Nephron (organoid): Measurements from ENCODE around the gene DST.
A peak's percentile ranks its signal among the peaks of the same experiment; 100 is the strongest.

Experiments used
- H3K27ac Mint-ChIP-seq, 3 experiments: 2 replicates each; pipeline ENCODE4 v1.8.0; 2020; ENCODE audit warnings: mixed read lengths in 3 of 3, mild to moderate bottlenecking in 2 of 3, moderate library complexity in 1 of 3
- H3K27me3 Mint-ChIP-seq: 2 replicates; pipeline ENCODE4 v1.8.0; 2021; ENCODE audit warnings: low read depth, mild to moderate bottlenecking, moderate library complexity, mixed read lengths
- H3K36me3 Mint-ChIP-seq: 2 replicates; pipeline ENCODE4 v1.8.0; 2020; ENCODE audit warnings: low read depth, mixed read lengths
- H3K4me1 Mint-ChIP-seq: 2 replicates; pipeline ENCODE4 v1.8.0; 2020; ENCODE audit warnings: mixed read lengths
- H3K4me3 Mint-ChIP-seq, 3 experiments: 2 replicates each; pipeline ENCODE4 v1.8.0; 2020; ENCODE audit warnings: mild to moderate bottlenecking in 3 of 3, mixed read lengths in 3 of 3, moderate library complexity in 2 of 3
- H3K9me3 Mint-ChIP-seq: 2 replicates; pipeline ENCODE4 v1.8.0; 2020; ENCODE audit warnings: mixed read lengths
- CTCF ChIP-seq, 3 experiments: fragments of 200-600 bp; sonication (generic); IDR thresholded peaks; one replicate each; pipeline ENCODE4 v1.5.0; 2021; ENCODE audit warnings: antibody characterized with exemption in 3 of 3; ENCODE audit not compliant: unreplicated experiment in 3 of 3

The DST gene

GRCh38 chr6:56510984-56511531 lies 131.6 kb downstream of the DST start:
- no peak for TF ChIP-seq CTCF (IDR thresholded peaks at IDR 0.05; ENCODE audit: unreplicated experiment in 3 of 3)
- Mint-ChIP-seq H3K27me3 (no peaks in the 10 kb centered on the region), H3K4me1 (peaks cover 16% of the 10 kb centered on the region), H3K4me3 (no peak overlapping the region), H3K9me3 (no peaks in the 10 kb centered on the region), H3K36me3 (peaks cover 74% of the 10 kb centered on the region), H3K27ac (no peak overlapping the region)

GRCh38 chr6:56509031-56509430 lies 133.7 kb downstream of the DST start:
- Mint-ChIP-seq H3K27ac (no peak overlapping the region), H3K4me3 (no peak overlapping the region), H3K36me3 (peaks cover 65% of the 10 kb centered on the region), H3K27me3 (no peaks in the 10 kb centered on the region), H3K9me3 (no peaks in the 10 kb centered on the region), H3K4me1 (peaks cover 5% of the 10 kb centered on the region)
- no peak for TF ChIP-seq CTCF (IDR thresholded peaks at IDR 0.05; ENCODE audit: unreplicated experiment in 3 of 3)

- H3K9me3 Mint-ChIP-seq = no peaks in the 10 kb centered on the region
- TF ChIP-seq CTCF (IDR thresholded peaks at IDR 0.05; ENCODE audit: unreplicated experiment in 3 of 3) = no peak
- peaks cover 5% of the 10 kb centered on the region for H3K4me1 Mint-ChIP-seq
- no peak overlapping the region for H3K4me3 Mint-ChIP-seq
- H3K27ac Mint-ChIP-seq = no peak overlapping the region
- H3K36me3 Mint-ChIP-seq = peaks cover 64% of the 10 kb centered on the region
- no peaks in the 10 kb centered on the region for H3K27me3 Mint-ChIP-seq
These were observed 135.2 kb downstream of the DST start for GRCh38 chr6:56507517-56507916.

GRCh38 chr6:56505512-56506260 lies 137.0 kb downstream of the DST start:
- peaks cover 58% of the 10 kb centered on the region for H3K36me3 Mint-ChIP-seq
- no peak for TF ChIP-seq CTCF (IDR thresholded peaks at IDR 0.05; ENCODE audit: unreplicated experiment in 3 of 3)

GRCh38 chr6:56501993-56502392 lies 140.7 kb downstream of the DST start:
- Mint-ChIP-seq H3K4me3 (no peak overlapping the region), H3K4me1 (peaks cover 13% of the 10 kb centered on the region), H3K9me3 (no peaks in the 10 kb centered on the region), H3K36me3 (peaks cover 55% of the 10 kb centered on the region), H3K27me3 (no peaks in the 10 kb centered on the region), H3K27ac (no peak overlapping the region)
- TF ChIP-seq CTCF (IDR thresholded peaks at IDR 0.05; ENCODE audit: unreplicated experiment in 3 of 3) = no peak

More at GRCh38 chr6:56505512-56506260, 137.0 kb downstream of the DST start:
- H3K9me3 Mint-ChIP-seq = no peaks in the 10 kb centered on the region
- peaks cover 5% of the 10 kb centered on the region for H3K4me1 Mint-ChIP-seq
- no peaks in the 10 kb centered on the region for H3K27me3 Mint-ChIP-seq
- no peak overlapping the region for H3K4me3 Mint-ChIP-seq
- H3K27ac Mint-ChIP-seq = no peak overlapping the region

- TF ChIP-seq CTCF (IDR thresholded peaks at IDR 0.05; ENCODE audit: unreplicated experiment in 3 of 3) = no peak
- Mint-ChIP-seq H3K4me1 (peaks cover 16% of the 10 kb centered on the region), H3K9me3 (no peaks in the 10 kb centered on the region), H3K27ac (peak overlapping the region in 2 of 3 experiments; percentile 52 to 60), H3K4me3 (no peak overlapping the region), H3K36me3 (peaks cover 55% of the 10 kb centered on the region), H3K27me3 (no peaks in the 10 kb centered on the region)
These were observed 143.6 kb downstream of the DST start for GRCh38 chr6:56499095-56499494.
